ENCODE measurements around the gene CYTH2. TPM values are rescaled to one million over a fixed set of nuclear protein-coding genes. Genes with fewer than 3 reads are reported as not detected.

The CYTH2 gene
- total RNA-seq, 2 experiments from 2014 or later: 31.5 to 33.6 TPM

DNA sequence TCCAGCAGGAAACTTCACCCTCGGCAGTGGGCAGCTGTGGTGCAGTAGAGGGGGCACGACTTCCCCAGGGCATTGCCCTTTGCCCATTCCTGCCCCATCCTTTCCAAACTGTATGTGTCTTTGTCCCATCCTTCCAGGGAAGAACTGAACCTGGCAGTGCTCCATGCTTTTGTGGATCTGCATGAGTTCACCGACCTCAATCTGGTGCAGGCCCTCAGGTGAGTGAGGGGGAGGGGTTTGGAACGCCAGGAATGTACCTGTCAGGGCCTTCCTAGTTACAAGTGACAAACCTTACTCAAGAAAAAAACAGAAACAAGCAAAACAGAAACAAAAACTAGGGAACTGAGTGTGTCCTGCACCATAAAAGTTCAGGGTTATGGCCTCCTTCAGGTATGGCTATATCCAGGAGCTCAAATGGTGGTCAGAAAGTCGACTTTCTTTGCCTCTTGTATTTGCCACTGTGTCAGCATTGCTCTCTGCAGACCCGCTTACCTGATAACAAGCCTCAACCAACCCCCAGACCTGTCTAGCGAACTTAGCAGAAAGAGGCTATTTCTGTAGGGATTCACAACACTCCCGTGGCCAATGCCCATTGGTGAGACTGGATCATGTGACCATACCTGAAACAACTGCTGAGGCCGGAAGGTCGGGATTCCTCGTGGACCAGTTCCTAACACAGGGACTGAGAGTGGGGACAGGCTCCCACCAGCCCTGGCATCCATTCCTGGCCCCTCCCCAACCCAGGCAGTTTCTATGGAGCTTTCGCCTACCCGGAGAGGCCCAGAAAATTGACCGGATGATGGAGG is 4.2 kb downstream of the CYTH2 start:
- peaks cover 16% of the 10 kb centered on the region for H3K36me3 Mint-ChIP-seq
- DNase-seq: no peak
- no peaks in the 10 kb centered on the region for H3K27me3 Mint-ChIP-seq
- POLR2A ChIA-PET: no interaction called here
- no peak overlapping the region for H3K27ac Mint-ChIP-seq
- CTCF ChIA-PET: interaction anchor here (1.1 to 1.7 kb wide), 2 partner anchors 17 to 82 kb away, joined by 3 to 6 read pairs; partner anchors contain the start of gene KDELR1
- H3K4me3 Mint-ChIP-seq: no peak overlapping the region
- intact Hi-C loops (cut with micrococcal nuclease): no loop called here
- H3K4me1 Mint-ChIP-seq (ENCODE audit: low read depth): peaks cover 9% of the 10 kb centered on the region
- H3K9me3 Mint-ChIP-seq: no peaks in the 10 kb centered on the region

DNA sequence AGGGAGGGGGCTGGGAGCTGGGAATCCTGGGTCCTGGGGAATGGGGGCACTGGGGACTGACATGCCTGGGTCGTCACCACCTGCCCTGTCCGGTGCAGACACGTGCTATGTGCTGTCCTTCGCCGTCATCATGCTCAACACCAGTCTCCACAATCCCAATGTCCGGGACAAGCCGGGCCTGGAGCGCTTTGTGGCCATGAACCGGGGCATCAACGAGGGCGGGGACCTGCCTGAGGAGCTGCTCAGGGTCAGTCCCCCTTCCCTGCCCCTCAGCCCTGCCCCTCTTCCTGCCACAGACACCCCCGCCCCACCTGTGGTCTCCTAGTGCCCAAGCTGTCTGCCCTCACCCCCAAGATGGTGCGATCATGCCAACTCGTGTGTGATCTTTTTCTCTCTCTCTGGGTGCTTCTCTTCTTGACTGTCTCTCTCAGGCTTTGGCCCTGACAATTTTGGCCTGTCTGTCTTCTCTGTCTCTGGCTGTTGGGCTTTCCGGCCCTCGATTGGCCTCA is 5.0 kb downstream of the CYTH2 start:
- Mint-ChIP-seq H3K27ac (no peak overlapping the region), H3K36me3 (peaks cover 16% of the 10 kb centered on the region), H3K9me3 (no peaks in the 10 kb centered on the region), H3K27me3 (no peaks in the 10 kb centered on the region), H3K4me1 (ENCODE audit: low read depth) (peaks cover 7% of the 10 kb centered on the region), H3K4me3 (no peak overlapping the region)
- ChIA-PET POLR2A (no interaction called here), CTCF (no interaction called here)
- DNase-seq: no peak
- intact Hi-C loops (cut with micrococcal nuclease): no loop called here

DNA sequence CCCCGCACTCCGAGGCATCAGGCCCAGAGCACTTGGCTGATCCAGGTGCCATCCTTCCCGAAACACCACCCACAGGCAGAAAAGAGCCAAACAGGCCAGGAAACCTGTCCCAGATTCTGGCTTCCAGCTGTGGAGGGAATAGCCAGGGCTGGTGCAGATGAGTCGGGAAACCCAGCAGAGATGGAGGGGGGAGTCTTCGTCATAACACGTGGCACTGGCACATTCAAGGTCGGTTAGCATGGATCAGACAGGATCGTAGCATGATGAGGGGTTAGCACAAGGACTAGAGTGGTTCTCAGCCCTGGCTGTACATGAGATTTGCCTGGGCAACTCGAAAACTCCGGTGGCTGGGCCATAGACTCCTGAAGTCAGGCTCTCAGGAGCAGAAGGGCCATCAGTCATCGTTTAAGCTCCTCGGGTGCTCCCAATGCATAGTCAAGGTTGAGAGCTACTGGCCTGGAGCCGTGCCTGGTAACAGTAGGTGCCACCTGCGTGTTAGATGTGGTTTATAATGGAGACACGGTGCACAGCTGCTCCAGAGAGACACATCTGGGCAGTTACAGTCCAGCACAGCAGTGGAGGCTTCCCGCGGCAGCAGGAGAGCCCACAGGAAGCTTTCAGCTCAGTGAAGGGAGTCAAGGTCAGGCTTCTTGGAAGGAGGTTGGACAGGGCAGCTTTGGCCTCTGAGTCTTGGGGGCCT is 6.3 kb downstream of the CYTH2 start:
- H3K27ac Mint-ChIP-seq: peak overlapping the region; percentile 46
- intact Hi-C loops (cut with micrococcal nuclease): no loop called here
- peaks cover 3% of the 10 kb centered on the region for H3K4me1 Mint-ChIP-seq (ENCODE audit: low read depth)
- ChIA-PET POLR2A (no interaction called here), CTCF (interaction anchor here (0.6 to 1.8 kb wide), 2 partner anchors 14 to 161 kb away, joined by 3 to 11 read pairs; no protein-coding TSS in a partner anchor)
- H3K4me3 Mint-ChIP-seq: no peak overlapping the region
- peaks cover 17% of the 10 kb centered on the region for H3K36me3 Mint-ChIP-seq
- H3K9me3 Mint-ChIP-seq: no peaks in the 10 kb centered on the region
- H3K27me3 Mint-ChIP-seq: no peaks in the 10 kb centered on the region
- DNase-seq: no peak

DNA sequence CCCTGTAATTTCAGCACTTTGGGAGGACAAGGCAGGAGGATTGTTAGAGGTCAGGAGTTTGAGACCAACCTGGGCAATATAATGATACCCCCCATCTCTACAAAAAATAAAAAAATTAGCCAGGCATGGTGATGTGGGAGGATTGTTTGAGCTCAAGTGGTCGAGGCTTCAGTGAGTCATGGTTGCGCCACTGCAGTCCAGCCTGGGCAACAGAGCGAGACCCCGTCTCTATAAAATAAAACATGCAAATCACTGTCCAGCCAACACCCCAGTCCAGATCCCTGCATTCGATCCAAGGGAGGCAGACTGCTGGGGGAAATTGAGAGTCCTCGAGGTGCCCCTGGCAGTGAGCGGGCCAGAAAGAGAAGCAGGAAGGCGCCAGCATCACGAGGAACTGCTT is 7.0 kb downstream of the CYTH2 start:
- POLR2A ChIA-PET: no interaction called here
- CTCF ChIA-PET: interaction anchor here (0.6 to 1.8 kb wide), 2 partner anchors 14 to 162 kb away, joined by 3 to 11 read pairs; no protein-coding TSS in a partner anchor
- H3K27ac Mint-ChIP-seq: peak overlapping the region; percentile 46

DNA sequence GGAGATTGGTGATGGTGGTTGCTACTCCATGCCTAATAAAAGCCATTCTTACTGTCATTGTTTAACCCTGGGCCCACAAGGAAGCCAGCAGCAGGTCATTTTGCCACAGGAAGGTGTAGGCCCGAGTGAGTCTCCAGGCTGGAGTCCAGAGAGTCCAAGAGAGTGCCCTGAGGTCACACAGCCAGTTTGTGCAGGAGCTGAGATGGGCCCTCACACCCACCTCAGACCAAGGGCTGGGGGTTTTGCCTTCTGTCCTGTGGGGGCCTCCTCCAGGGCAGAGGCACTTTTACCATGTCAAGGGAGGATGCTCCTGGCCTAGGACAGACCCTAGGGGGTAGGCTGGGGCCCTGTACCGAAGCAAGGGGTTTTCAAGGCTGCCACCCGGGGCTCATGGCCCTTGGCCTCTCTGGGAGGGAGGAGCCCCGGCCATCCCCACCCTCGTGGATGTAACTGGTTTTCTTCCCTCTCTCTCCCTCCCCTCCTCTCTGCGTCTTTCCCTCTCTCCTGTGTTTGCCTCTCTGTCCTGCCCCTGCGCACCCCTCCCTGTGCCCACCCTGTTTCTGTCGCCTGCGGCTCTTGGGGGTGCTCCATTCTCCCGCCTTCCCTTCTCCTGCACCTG is 8.0 kb downstream of the CYTH2 start:
- CTCF ChIA-PET: no interaction called here
- Mint-ChIP-seq H3K4me3 (no peak overlapping the region), H3K36me3 (peaks cover 9% of the 10 kb centered on the region), H3K9me3 (no peaks in the 10 kb centered on the region), H3K4me1 (ENCODE audit: low read depth) (peaks cover 14% of the 10 kb centered on the region), H3K27me3 (no peaks in the 10 kb centered on the region), H3K27ac (no peak overlapping the region)
- DNase-seq: no peak
- intact Hi-C loops (cut with micrococcal nuclease): no loop called here
- POLR2A ChIA-PET: no interaction called here

More for the DNA sequence above, 7.0 kb downstream of the CYTH2 start:
- DNase-seq: no peak
- Mint-ChIP-seq H3K4me1 (ENCODE audit: low read depth) (peaks cover 7% of the 10 kb centered on the region), H3K4me3 (no peak overlapping the region), H3K27me3 (no peaks in the 10 kb centered on the region), H3K9me3 (no peaks in the 10 kb centered on the region), H3K36me3 (peaks cover 17% of the 10 kb centered on the region)
- intact Hi-C loops (cut with micrococcal nuclease): no loop called here

DNA sequence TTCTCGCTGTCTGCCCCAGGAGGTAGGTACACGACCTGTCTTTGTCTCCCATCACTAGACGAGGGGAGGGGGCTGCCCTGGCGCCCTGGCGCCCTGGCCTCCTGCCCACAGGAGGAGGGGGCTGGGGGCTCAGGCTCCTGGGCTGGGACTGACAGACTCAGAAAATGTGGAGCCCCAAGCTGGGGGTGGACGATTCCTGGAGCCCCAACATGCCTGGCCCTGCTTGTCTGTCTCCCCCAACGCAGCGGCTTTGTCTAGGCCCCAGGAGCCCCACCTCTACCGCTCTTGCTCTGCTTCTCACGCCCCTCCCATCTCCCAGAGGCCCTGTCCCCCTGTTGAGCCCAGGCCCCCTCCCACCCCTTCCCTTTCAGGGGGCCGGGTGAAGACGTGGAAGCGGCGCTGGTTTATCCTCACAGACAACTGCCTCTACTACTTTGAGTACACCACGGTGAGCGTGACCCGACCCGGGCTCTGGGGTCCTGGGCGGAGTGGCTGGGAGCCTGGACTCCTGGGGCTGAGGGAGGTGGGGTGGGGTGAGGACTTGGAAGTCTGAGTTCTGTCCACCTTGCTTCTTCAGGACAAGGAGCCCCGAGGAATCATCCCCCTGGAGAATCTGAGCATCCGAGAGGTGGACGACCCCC is 8.6 kb downstream of the CYTH2 start:
- no peaks in the 10 kb centered on the region for H3K27me3 Mint-ChIP-seq
- CTCF ChIA-PET: no interaction called here
- no peak for DNase-seq
- H3K36me3 Mint-ChIP-seq: peaks cover 9% of the 10 kb centered on the region
- H3K27ac Mint-ChIP-seq: no peak overlapping the region
- no peak overlapping the region for H3K4me3 Mint-ChIP-seq
- H3K4me1 Mint-ChIP-seq (ENCODE audit: low read depth): peaks cover 14% of the 10 kb centered on the region
- POLR2A ChIA-PET: no interaction called here
- H3K9me3 Mint-ChIP-seq: no peaks in the 10 kb centered on the region
- intact Hi-C loops (cut with micrococcal nuclease): no loop called here

DNA sequence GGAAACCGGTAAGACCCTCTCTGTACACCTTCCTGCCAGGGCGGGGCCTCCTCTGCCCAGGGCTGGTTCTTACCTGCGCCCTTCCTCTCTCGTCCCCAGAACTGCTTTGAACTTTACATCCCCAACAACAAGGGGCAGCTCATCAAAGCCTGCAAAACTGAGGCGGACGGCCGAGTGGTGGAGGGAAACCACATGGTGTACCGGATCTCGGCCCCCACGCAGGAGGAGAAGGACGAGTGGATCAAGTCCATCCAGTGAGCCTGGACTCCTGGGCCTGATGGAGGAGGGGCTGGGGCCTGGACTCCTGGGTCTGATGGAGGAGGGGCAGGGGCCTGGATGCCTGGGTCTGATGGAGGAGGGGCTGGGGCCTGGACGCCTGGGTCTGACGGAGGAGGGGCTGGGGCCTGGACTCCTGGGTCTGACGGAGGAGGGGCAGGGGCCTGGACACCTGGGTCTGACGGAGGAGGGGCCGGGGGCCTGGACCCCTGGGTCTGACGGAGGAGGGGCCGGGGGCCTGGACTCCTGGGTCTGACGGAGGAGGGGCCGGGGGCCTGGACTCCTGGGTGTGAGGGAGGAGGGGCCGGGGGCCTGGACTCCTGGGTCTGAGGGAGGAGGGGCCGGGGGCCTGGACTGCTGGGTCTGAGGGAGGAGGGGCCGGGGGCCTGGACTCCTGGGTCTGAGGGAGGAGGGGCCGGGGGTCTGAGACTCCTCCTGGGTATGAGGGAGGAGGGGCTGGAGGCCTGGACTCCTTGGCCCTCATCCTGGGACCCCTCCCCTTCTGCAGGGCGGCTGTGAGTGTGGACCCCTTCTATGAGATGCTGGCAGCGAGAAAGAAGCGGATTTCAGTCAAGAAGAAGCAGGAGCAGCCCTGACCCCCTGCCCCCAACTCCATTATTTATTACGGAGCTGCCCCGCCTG is 9.4 kb downstream of the CYTH2 start:
- no peak for DNase-seq
- H3K27me3 Mint-ChIP-seq: no peaks in the 10 kb centered on the region
- H3K4me3 Mint-ChIP-seq: no peak overlapping the region
- intact Hi-C loops (cut with micrococcal nuclease): no loop called here
- CTCF ChIA-PET: interaction anchor here (3.6 kb wide), 1 partner anchor 12 kb away, joined by 30 read pairs; no protein-coding TSS in a partner anchor
- peaks cover 9% of the 10 kb centered on the region for H3K36me3 Mint-ChIP-seq
- H3K9me3 Mint-ChIP-seq: no peaks in the 10 kb centered on the region
- POLR2A ChIA-PET: no interaction called here
- H3K27ac Mint-ChIP-seq: no peak overlapping the region
- peaks cover 14% of the 10 kb centered on the region for H3K4me1 Mint-ChIP-seq (ENCODE audit: low read depth)

DNA sequence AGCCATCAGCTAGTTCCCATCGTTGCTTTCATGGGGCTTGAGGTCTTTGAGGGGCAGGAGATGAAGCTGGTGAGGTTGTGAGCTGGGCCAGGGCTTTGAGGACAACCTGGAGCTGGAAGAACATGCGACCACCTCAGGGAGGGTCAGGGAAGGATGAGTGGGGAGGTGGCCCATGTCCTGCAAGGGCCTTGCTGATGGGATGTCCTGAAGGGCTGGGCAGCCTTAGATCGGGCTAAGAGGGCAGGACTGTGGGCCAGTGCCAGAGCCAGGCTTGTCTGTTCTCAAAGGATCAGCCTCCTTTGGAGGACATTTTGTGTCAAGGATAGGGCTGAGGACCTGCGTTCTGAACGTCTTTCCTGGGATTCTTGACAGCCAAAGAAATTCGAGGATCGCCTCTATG is 10.5 kb downstream of the CYTH2 start:
- H3K27me3 Mint-ChIP-seq: no peaks in the 10 kb centered on the region
- H3K27ac Mint-ChIP-seq: peak overlapping the region; percentile 3
- H3K36me3 Mint-ChIP-seq: peaks cover 9% of the 10 kb centered on the region
- peaks cover 14% of the 10 kb centered on the region for H3K4me1 Mint-ChIP-seq (ENCODE audit: low read depth)
- POLR2A ChIA-PET: no interaction called here
- H3K4me3 Mint-ChIP-seq: peak overlapping the region; percentile 11
- CTCF ChIA-PET: interaction anchor here (2.0 to 3.6 kb wide), 2 partner anchors 11 to 89 kb away, joined by 10 to 30 read pairs; partner anchors contain the start of gene KDELR1
- no peaks in the 10 kb centered on the region for H3K9me3 Mint-ChIP-seq
- DNase-seq: no peak
- intact Hi-C loops (cut with micrococcal nuclease): loop anchor here (5.0 kb wide), 1 partner anchor 128 kb away; the partner anchor contains the start of gene SPACA4

DNA sequence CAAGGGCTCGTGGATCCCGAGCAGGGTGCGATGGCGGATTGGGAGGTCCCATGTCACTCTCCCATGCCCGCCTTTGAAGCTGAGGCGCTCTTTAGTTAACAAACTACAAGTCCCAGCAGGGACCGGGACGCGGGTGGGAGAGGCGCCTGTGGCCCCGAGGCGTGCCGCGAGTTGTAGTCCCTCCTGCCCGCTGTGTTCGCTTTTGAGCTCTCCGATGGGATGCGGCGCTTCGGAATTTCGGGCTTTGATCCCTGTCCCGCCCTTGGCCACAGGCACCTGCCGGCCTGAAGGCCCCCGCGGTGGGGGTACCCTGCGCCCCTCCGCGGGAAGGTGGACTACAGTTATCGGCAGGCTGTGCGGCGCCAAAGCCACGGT is 11.0 kb downstream of the CYTH2 start:
- POLR2A ChIA-PET: no interaction called here
- Mint-ChIP-seq H3K27ac (no peak overlapping the region), H3K4me1 (ENCODE audit: low read depth) (peaks cover 14% of the 10 kb centered on the region), H3K9me3 (no peaks in the 10 kb centered on the region), H3K27me3 (no peaks in the 10 kb centered on the region), H3K4me3 (peak overlapping the region; percentile 73), H3K36me3 (peaks cover 7% of the 10 kb centered on the region)
- CTCF ChIA-PET: interaction anchor here (2.0 to 3.6 kb wide), 2 partner anchors 10 to 89 kb away, joined by 10 to 30 read pairs; partner anchors contain the start of gene KDELR1
- DNase-seq: peak; percentile 40
- intact Hi-C loops (cut with micrococcal nuclease): loop anchor here (5.0 kb wide), 1 partner anchor 127 kb away; the partner anchor contains the start of gene SPACA4

DNA sequence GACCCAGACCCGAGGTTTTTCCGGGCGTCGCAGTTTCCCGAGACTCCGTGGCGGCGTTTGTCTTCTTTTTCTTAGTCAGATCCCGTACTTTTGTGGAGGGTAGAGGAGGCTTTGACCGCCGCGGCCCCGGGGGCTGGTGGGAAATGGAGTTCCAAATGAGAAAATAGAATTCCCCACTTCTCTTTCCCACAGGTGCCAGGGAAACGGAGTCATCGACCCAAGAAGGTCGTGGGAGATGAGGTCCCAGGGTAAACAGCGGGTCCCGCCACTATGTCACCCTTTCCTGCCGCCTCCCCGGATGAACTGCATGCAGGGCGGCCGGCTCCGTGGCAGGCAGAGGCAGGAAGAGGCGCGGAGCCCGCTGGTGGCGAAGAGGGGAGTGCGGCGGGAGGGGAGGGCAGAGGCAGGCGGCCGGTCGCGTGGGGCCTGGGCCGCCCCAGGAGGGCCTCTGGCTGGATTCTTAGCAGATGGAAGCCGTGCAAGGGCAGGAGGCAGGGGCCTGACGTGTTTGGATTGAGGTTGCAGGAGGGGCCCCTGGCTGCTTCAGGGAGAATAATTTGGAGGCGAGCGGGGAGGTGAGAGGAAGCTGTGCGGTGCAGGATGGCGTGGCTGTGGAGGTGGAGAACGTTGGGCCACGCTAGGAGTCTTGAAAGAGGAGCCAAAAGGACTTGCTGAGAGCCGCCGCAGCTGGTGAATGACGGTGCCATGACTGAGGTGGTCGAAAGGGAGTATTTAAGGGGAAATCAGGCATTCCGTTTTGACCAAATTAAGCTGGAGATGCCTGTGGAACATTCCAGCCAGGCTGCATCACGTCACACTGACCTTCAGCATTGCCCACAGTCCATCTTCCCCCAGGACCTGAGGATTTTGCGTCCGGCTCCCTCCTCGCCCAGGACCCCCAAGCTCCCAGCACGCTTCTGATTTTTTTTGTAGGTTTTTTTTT is 11.7 kb downstream of the CYTH2 start:
- ChIA-PET CTCF (interaction anchor here (0.7 to 3.6 kb wide), 4 partner anchors 10 to 128 kb away, joined by 3 to 30 read pairs (median 6); partner anchors contain the start of gene KDELR1), POLR2A (interaction anchor here (0.9 to 1.1 kb wide), 2 partner anchors 11 to 12 kb away, joined by 3 read pairs; no protein-coding TSS in a partner anchor)
- intact Hi-C loops (cut with micrococcal nuclease): loop anchor here (1.0 to 5.0 kb wide), 2 partner anchors 103 to 126 kb away; partner anchors contain the start of gene SPACA4
- peak overlapping the region; percentile 73 for H3K4me3 Mint-ChIP-seq
- H3K36me3 Mint-ChIP-seq: peaks cover 4% of the 10 kb centered on the region
- peaks cover 14% of the 10 kb centered on the region for H3K4me1 Mint-ChIP-seq (ENCODE audit: low read depth)
- H3K27ac Mint-ChIP-seq: peak overlapping the region; percentile 70
- no peaks in the 10 kb centered on the region for H3K27me3 Mint-ChIP-seq
- DNase-seq: peak; percentile 69
- no peaks in the 10 kb centered on the region for H3K9me3 Mint-ChIP-seq

Data from activated CD4-positive, alpha-beta memory T cell treated with anti-CD3 and anti-CD28 coated beads for 36 hours (primary cell).